Testis (tissue), 2 donors: ENCODE data around the gene C1orf74.

Experiments
- CTCF ChIP-seq, 3 experiments: fragments of 450-650 bp in 2 of 3; fragments of 200-600 bp in 1 of 3; sonication (generic) in 1 of 3; IDR thresholded peaks; one replicate each; pipeline ENCODE4 v1.5.1; 2016 to 2019; ENCODE audit warnings: antibody characterized with exemption in 3 of 3, mild to moderate bottlenecking in 2 of 3, moderate library complexity in 1 of 3
- POLR2A ChIP-seq: fragments of 450-650 bp; IDR thresholded peaks from one replicate; pipeline ENCODE4 v1.6.1; 2017; ENCODE audit warnings: antibody characterized with exemption, mild to moderate bottlenecking, moderate library complexity

- TF ChIP-seq CTCF (IDR thresholded peaks at IDR 0.05) (no peak), POLR2A (no peak)
These were observed 33.3 kb upstream of the C1orf74 start for GRCh38 chr1:209817691-209818090.
